Kidney glomerular epithelial cell (primary cell): ENCODE data around the gene PYURF.
A peak's percentile ranks its signal among the peaks of the same experiment; 100 is the strongest.

ENCODE experiments used
- DNase-seq: peaks from one replicate; lab custom pipeline; 2025; lab: John Stamatoyannopoulos, UW

The PYURF gene

DNA sequence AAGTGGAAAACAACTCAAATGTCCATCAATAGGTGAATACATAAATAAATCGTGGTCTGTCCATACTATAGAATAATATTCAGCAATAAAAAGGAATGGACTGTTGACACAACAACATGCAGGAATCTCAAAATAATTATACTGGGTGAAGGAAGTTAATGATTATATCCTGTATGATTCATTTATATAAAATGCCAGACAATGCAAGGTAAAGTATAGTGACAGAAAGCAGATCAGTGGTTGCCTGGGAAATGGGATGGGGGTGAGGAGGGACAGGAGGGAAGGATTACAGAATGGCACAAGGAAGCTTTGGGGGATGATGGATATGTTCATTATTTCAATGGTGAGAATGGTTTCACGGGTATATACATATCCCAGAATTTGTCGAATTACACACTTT is 12.3 kb downstream of the PYURF start:
- DNase-seq, result peak; percentile 10

DNA sequence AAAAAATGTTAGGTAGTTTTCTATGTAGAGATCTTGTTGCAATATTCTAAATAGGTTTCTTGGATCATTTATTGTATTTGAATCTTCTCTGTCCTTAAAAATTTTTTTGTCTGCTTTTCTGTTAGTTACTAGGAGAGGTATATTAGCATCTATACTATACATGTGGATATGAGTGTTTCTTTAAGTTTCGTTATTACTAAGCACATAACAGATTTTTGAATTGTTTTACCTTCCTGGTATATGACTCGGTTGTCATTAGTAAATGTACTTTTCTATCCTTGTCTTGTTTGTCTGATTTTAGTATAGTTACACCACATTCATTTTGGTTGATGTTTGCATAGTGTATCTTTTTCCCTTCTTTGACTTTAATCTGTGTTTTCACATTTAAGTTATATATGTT is 20.2 kb downstream of the PYURF start:
- no peak for DNase-seq

DNA sequence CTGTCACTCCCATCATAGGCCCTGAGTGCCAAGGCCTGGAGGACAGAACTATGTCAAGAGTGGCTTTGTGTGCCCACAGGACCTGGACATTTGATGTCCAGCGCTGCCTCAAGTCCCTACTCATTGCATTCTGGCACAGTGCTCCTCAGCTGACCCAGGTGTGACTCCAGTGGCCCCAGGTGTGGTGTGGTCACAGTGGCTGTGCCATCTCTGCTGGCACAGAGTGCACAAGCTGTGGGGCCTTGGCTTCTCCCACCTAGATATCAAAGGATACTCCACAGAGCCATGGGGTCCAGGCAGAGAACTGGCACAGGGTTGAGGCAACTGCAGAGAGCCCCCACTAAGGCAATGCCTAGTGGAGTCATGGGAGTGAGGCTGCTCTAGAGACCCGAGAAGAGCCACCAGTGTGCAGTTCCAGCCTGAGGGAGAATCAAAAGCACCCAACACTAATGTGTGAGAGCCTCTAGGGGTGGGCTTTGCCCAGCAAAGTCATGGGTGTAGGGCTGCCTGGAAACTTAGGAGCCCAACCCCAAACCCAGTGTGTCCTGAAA is 25.6 kb downstream of the PYURF start:
- no peak for DNase-seq

DNA sequence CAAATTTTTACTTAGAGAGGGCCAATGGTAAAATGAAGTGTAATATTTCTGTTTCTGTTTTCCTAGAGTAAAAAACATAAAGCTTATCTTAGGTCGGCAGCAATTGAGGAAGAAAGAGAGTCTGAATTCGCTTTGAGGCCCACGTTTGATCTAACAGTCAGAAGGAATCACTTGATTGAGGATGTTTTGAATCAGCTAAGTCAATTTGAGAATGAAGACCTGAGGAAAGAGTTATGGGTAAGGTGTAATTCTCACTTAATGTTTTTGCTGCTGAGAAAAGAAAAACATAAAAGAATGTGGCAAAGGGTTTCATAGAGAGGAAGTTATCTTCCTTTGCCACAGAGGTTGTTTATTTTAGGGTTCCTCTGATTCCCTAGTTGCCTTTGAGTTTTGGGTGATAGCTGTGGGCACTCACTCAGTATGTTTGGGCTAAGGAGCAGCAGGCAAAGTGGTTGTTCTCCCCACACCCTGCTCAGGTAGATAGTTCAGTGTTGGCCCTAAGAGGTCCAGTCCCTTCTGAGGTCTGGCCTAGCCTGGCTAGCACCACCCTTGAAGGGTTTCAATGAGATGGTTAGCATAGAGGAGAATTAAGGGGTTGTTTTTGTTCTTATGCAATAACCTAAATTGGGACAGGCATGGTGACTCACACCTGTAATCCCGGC is 34.3 kb downstream of the PYURF start:
- no peak for DNase-seq

DNA sequence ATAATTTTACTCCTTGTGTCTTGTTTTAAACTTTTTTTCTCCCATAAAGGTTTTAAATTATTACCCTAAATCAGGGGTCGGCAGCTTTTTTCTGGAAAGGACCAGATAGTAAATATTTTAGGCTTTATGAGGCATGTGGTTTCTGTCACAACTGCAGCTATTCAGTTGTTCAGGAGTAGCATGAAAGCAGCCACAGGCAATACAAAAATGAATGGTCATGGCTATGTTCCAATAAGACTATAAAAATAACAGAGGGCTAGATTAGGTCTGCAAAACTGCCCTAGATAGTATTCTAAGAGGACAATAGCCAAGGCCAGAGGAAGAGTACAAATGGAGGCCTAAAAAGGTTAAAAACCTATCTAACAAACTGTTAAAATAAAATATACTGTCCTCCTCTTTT is 42.0 kb downstream of the PYURF start:
- DNase-seq, result no peak

DNA sequence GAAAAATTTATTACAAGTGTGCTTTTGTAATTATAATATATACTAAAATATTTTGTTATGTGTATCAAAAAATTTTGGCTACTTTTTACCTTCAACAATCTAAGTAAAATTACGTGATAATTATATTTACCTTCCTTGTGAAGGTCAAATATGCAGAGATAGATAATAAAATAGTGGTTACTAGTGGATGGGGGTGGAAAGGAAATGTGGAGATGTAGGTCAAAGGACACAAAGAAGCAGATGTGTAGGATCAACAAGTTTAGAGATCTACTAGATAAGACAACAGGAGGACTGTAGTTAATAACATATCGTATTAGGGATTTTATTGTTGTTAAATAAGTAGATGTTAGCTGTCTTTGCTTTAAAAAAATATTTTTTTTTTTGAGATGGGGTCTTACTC is 45.3 kb downstream of the PYURF start:
- no peak for DNase-seq

DNA sequence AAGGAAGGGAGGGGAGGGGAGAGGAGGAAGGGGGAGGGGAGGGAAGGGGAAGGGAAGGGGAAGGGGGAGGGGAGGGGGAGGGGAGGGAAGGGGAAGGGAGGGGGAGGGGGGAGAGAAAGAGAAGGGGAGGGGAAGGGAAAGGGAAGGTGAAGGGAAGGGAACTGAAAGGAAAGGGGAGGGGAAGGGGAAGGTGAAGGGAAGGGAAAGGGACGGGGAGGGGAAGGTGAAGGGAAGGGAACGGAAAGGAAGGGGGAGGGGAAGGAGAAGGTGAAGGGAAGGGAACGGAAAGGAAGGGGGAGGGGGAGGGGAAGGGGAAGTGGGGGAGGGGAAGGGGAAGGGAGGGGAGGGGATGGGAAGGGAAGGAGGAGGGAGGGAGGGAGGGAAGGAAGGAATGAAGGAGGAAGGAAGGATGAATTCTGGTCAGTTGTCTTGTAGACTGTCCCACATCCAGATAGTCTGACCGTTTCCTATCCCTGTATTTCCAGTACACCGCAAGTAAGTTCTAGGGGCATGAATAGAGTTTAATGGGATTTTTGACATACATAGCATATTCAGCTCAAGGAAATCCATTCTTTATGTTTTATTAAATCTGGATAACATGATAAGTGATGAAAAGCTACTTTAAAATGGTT is 46.2 kb downstream of the PYURF start:
- no peak for DNase-seq
